Epithelial cell of proximal tubule (primary cell): ENCODE data around the gene RABGAP1L. TPM values are rescaled to one million over a fixed set of nuclear protein-coding genes. Genes with fewer than 3 reads are reported as not detected.

Source experiments
- DNase-seq: peaks from one replicate; pipeline ENCODE4 v3.0.0-alpha.2; 2011; ENCODE audit warnings: low read depth
- H3K4me3 ChIP-seq: 2 replicates; pipeline ENCODE4 v1.5.1; 2011; ENCODE audit warnings: low read depth, mild to moderate bottlenecking, low read length
- total RNA-seq: library from RNA; depleted of rRNA; stranded (reverse); fragments of >200 nt; gene quantifications from 2 replicates; pipeline ENCODE4 v1.2.3, GENCODE V29; 2015
- TF ChIP-seq, protein P1 (sequence below): conservative IDR thresholded peaks from 2 replicates; pipeline ENCODE4 v1.5.1; 2012; ENCODE audit warnings: low read depth, mild to moderate bottlenecking, low read length

Gene RABGAP1L
- total RNA-seq, 1 donor from 2014 or later: 16.3 TPM

DNA sequence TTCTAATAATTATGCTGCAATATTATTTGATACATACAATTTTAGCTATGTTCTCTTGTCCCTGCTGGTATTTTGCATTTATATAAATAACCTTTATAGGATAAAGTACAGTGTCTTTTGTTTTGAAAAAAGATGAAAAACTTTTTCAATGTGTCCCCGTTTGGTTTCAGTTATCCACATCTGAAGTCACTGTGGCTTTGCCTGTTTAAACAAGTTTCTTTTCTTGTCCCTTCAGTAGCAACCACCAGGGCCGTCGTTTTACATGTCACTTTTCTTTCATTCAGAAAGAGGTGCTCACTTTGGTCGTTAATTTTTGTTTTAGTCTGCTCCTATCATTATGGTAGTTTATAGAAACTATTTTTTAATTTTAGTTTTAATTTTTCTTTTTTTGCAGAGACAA is 41.4 kb downstream of the RABGAP1L start:
- TF ChIP-seq, protein P1, sequence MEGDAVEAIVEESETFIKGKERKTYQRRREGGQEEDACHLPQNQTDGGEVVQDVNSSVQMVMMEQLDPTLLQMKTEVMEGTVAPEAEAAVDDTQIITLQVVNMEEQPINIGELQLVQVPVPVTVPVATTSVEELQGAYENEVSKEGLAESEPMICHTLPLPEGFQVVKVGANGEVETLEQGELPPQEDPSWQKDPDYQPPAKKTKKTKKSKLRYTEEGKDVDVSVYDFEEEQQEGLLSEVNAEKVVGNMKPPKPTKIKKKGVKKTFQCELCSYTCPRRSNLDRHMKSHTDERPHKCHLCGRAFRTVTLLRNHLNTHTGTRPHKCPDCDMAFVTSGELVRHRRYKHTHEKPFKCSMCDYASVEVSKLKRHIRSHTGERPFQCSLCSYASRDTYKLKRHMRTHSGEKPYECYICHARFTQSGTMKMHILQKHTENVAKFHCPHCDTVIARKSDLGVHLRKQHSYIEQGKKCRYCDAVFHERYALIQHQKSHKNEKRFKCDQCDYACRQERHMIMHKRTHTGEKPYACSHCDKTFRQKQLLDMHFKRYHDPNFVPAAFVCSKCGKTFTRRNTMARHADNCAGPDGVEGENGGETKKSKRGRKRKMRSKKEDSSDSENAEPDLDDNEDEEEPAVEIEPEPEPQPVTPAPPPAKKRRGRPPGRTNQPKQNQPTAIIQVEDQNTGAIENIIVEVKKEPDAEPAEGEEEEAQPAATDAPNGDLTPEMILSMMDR: no peak
- DNase-seq: no peak
- H3K4me3 ChIP-seq: no peak overlapping the region

DNA sequence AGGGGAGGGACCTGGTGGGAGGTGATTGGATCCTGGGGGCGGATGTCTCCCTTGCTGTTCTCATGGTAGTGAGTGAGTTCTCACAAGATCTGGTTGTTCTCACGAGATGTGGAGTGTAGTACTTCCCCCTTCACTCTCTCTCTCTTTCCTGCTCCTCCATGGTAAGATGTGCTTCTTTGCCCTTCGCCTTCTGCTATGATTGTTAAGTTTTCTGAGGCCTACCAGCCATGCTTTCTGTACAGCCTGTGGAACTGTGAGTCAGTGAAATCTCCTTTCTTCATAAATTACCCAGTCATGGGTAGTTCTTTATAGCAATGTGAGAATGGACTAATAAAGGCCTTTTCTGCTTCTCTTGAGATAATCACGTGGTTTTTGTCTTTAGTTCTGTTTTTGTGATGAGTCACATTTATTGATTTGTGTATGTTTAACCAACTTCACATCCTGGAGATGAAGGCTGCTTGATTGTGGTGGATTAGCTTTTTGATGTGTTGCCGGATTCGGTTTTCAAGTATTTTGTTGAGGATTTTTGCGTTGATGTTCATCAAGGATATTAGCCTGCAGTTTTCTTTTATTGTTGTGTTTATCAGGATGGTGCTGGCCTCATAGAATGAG is 45.5 kb downstream of the RABGAP1L start:
- no peak for DNase-seq
- TF ChIP-seq, protein P1: no peak
- no peak overlapping the region for H3K4me3 ChIP-seq

DNA sequence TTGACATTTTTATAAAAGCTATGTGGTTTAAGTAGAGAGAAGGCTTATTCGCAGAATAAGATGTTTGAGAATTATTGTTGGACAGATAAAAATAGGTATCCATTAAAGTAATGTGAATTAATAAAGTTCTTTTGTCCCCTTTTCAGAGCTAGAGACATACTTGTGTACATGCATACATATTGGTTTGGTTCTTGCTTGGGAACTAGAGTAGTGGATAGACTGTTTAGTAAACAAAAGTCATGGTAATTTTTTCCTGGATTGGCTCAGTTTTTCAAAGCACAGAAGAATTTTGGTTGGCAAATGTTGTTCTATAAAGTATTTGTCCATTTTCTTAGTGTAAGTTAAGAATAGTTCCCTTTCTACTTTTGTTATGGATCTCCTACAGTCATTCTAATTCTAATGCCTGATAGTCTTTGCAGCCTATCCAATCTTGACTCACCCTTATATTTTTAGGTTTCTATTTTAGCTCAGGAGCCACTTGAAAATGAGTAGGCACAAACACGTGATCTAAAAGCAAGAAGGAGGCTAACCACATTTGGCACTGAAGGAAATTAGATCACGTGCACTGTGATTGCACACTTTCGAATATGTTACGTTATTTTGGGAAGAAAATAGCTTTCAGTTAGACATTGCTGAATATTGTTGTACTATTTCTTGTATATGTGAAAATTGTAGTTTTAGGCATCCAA is 47.0 kb downstream of the RABGAP1L start:
- H3K4me3 ChIP-seq: no peak overlapping the region
- DNase-seq: no peak
- TF ChIP-seq, protein P1: no peak

DNA sequence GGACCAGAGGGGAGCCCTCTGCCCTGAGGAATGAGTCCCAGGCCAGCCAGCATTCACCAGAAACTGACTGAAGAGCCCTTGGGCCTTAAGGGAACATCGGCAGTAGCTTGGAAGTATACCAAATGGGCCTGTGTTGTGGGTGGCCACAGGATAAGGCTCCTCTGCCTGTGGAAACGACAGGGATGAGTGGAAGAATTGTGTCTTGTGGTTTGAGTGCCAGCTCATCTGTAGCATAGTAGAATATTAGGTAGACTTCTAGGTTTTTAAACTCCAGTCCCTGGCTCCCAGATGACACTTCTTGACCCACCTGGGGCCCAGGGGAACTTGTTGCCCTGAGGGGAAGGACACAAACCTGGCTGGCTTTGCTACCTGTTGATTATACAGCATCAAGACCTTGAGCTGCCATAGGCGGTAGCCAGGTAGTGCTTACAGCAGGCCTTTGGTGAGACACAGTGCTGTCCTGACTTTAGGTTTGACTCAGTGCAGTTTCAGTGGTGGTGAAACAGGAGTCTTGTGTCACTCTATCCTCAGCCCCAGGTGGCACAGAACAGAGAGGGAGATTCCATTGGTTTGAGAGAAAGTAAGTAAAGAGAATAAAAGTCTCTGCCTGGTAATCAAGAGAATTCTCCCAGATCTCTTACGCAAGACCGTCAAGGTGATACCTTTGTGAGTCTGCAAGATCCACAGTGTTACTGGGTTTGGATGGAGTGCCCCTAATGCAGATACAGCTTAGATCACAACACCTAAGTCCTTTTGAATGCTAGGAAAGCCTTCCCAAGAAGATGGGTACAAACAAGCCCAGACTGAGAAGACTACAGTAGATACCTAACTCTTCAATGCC is 50.2 kb downstream of the RABGAP1L start:
- no peak overlapping the region for H3K4me3 ChIP-seq
- TF ChIP-seq, protein P1: no peak
- DNase-seq: no peak

DNA sequence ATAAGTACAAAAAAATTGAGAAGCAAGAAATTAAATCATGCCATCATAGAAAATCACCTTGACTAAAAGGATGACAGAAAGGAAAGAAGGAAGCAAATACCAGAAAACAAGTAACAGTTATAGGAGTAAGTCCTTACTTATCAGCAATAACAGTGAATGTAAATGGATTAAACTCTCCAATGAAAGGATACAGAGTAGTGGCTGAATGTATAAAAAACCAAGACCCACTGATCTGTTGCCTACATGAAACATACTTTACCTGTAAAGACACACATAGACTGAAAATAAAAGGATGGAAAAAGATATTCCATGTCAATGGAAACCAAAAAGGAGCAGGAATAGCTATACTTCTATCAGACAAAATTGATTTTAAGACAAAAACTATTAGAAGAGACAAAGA is 52.2 kb downstream of the RABGAP1L start:
- DNase-seq: no peak
- no peak overlapping the region for H3K4me3 ChIP-seq
- TF ChIP-seq, protein P1: no peak

DNA sequence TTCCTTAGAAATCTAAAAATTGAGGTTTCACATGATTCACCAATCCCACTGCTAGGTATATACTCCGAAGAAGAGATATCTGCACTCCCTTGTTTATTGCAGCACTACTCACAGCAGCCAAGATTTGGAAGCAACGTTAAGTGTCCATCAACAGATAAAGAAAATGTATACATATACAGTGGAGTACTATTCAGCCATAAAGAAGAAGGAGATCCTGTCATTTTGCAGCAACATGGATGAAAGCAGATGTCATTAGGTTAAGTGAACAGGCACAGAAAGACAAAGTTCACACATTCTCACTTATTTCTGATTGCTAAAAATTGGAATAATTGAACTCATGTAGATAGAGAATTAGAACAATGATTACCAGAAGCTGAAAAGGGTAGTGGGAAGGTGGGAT is 56.4 kb downstream of the RABGAP1L start:
- no peak overlapping the region for H3K4me3 ChIP-seq
- TF ChIP-seq, protein P1: no peak
- DNase-seq: no peak
